ENCODE results near the gene PARD6A.

PARD6A gene

GRCh38 chr16:67697422-67698185 lies 36.8 kb downstream of the PARD6A start:
- 90% methylated on average over 3 of the region's 4 CpGs for WGBS (ENCODE audit: insufficient coverage)
- DNase-seq: no peak
- peaks cover 0 to 11% (median 3%) of the 10 kb centered on the region in 4 experiments for H3K36me3 ChIP-seq (ENCODE audit: control insufficient read depth in 4 of 4, insufficient read depth in 4 of 4, low read length in 3 of 4)
- H3K4me1 ChIP-seq (ENCODE audit: control extremely low read depth in 1 of 4, control insufficient read depth in 4 of 4, insufficient read depth in 4 of 4, low read length in 3 of 4): no peaks in the 10 kb centered on the region
- ChIA-PET POLR2A (no interaction called here), CTCF (interaction anchor here (0.6 to 1.5 kb wide), 3 partner anchors 28 to 119 kb away, joined by 3 read pairs; no protein-coding TSS in a partner anchor)
- peaks cover 0 to 11% (median 5%) of the 10 kb centered on the region in 5 experiments for H3K9me3 ChIP-seq (ENCODE audit: control extremely low read depth in 1 of 5, control insufficient read depth in 4 of 5, insufficient read depth in 2 of 5, low read depth in 1 of 5, low read length in 4 of 5)
- no peak overlapping the region for H3K4me3 ChIP-seq (ENCODE audit: control insufficient read depth in 1 of 7, extremely low read depth in 1 of 7, insufficient read depth in 4 of 7, low read depth in 2 of 7, low read length in 6 of 7)
- H3K27me3 ChIP-seq (replicated peaks in 2 of 5; ENCODE audit: control insufficient read depth in 4 of 5, insufficient read depth in 5 of 5, low read length in 4 of 5): no peaks in the 10 kb centered on the region
- no peak overlapping the region for H3K27ac ChIP-seq (ENCODE audit: insufficient read depth in 1 of 2, low read depth in 1 of 2, low read length in 2 of 2, poor library complexity in 1 of 2, severe bottlenecking in 2 of 2)

GRCh38 chr16:67699265-67699664 lies 38.5 kb downstream of the PARD6A start:
- no peak overlapping the region for H3K4me3 ChIP-seq (ENCODE audit: control insufficient read depth in 1 of 7, extremely low read depth in 1 of 7, insufficient read depth in 4 of 7, low read depth in 2 of 7, low read length in 6 of 7)
- no peaks in the 10 kb centered on the region for H3K27me3 ChIP-seq (replicated peaks in 2 of 5; ENCODE audit: control insufficient read depth in 4 of 5, insufficient read depth in 5 of 5, low read length in 4 of 5)
- ChIA-PET CTCF (no interaction called here), POLR2A (no interaction called here)
- 96% methylated on average over 6 of the region's 7 CpGs for WGBS (ENCODE audit: insufficient coverage)
- H3K4me1 ChIP-seq (ENCODE audit: control extremely low read depth in 1 of 4, control insufficient read depth in 4 of 4, insufficient read depth in 4 of 4, low read length in 3 of 4): no peaks in the 10 kb centered on the region
- DNase-seq: peak in 2 of 3 donors; percentile 27 to 33
- peaks cover 0 to 11% (median 5%) of the 10 kb centered on the region in 5 experiments for H3K9me3 ChIP-seq (ENCODE audit: control extremely low read depth in 1 of 5, control insufficient read depth in 4 of 5, insufficient read depth in 2 of 5, low read depth in 1 of 5, low read length in 4 of 5)
- H3K36me3 ChIP-seq (ENCODE audit: control insufficient read depth in 4 of 4, insufficient read depth in 4 of 4, low read length in 3 of 4): peaks cover 0 to 11% (median 3%) of the 10 kb centered on the region in 4 experiments
- H3K27ac ChIP-seq (ENCODE audit: insufficient read depth in 1 of 2, low read depth in 1 of 2, low read length in 2 of 2, poor library complexity in 1 of 2, severe bottlenecking in 2 of 2): no peak overlapping the region

GRCh38 chr16:67701420-67701819 lies 40.7 kb downstream of the PARD6A start:
- WGBS (ENCODE audit: insufficient coverage): 100% methylated on average over 1 of the region's 1 CpG
- no peak overlapping the region for H3K4me3 ChIP-seq (ENCODE audit: control insufficient read depth in 1 of 7, extremely low read depth in 1 of 7, insufficient read depth in 4 of 7, low read depth in 2 of 7, low read length in 6 of 7)
- CTCF ChIA-PET: no interaction called here
- H3K9me3 ChIP-seq (ENCODE audit: control extremely low read depth in 1 of 5, control insufficient read depth in 4 of 5, insufficient read depth in 2 of 5, low read depth in 1 of 5, low read length in 4 of 5): peaks cover 0 to 11% (median 5%) of the 10 kb centered on the region in 5 experiments
- no peaks in the 10 kb centered on the region for H3K4me1 ChIP-seq (ENCODE audit: control extremely low read depth in 1 of 4, control insufficient read depth in 4 of 4, insufficient read depth in 4 of 4, low read length in 3 of 4)
- H3K36me3 ChIP-seq (ENCODE audit: control insufficient read depth in 4 of 4, insufficient read depth in 4 of 4, low read length in 3 of 4): peaks cover 0 to 11% (median 3%) of the 10 kb centered on the region in 4 experiments
- no peak overlapping the region for H3K27ac ChIP-seq (ENCODE audit: insufficient read depth in 1 of 2, low read depth in 1 of 2, low read length in 2 of 2, poor library complexity in 1 of 2, severe bottlenecking in 2 of 2)
- no peaks in the 10 kb centered on the region for H3K27me3 ChIP-seq (replicated peaks in 2 of 5; ENCODE audit: control insufficient read depth in 4 of 5, insufficient read depth in 5 of 5, low read length in 4 of 5)
- POLR2A ChIA-PET: no interaction called here
- DNase-seq: no peak

GRCh38 chr16:67702130-67702529 lies 41.4 kb downstream of the PARD6A start:
- ChIA-PET POLR2A (no interaction called here), CTCF (no interaction called here)
- peaks cover 0 to 11% (median 3%) of the 10 kb centered on the region in 4 experiments for H3K36me3 ChIP-seq (ENCODE audit: control insufficient read depth in 4 of 4, insufficient read depth in 4 of 4, low read length in 3 of 4)
- no peaks in the 10 kb centered on the region for H3K4me1 ChIP-seq (ENCODE audit: control extremely low read depth in 1 of 4, control insufficient read depth in 4 of 4, insufficient read depth in 4 of 4, low read length in 3 of 4)
- H3K9me3 ChIP-seq (ENCODE audit: control extremely low read depth in 1 of 5, control insufficient read depth in 4 of 5, insufficient read depth in 2 of 5, low read depth in 1 of 5, low read length in 4 of 5): peaks cover 0 to 11% (median 5%) of the 10 kb centered on the region in 5 experiments
- WGBS (ENCODE audit: insufficient coverage): 97% methylated on average over 4 of the region's 4 CpGs
- no peak for DNase-seq
- no peak overlapping the region for H3K27ac ChIP-seq (ENCODE audit: insufficient read depth in 1 of 2, low read depth in 1 of 2, low read length in 2 of 2, poor library complexity in 1 of 2, severe bottlenecking in 2 of 2)
- H3K27me3 ChIP-seq (replicated peaks in 2 of 5; ENCODE audit: control insufficient read depth in 4 of 5, insufficient read depth in 5 of 5, low read length in 4 of 5): no peaks in the 10 kb centered on the region
- H3K4me3 ChIP-seq (ENCODE audit: control insufficient read depth in 1 of 7, extremely low read depth in 1 of 7, insufficient read depth in 4 of 7, low read depth in 2 of 7, low read length in 6 of 7): no peak overlapping the region

- WGBS (ENCODE audit: insufficient coverage): 71% methylated on average over 2 of the region's 2 CpGs
- DNase-seq: no peak
- Histone ChIP-seq H3K4me3 (ENCODE audit: control insufficient read depth in 1 of 7, extremely low read depth in 1 of 7, insufficient read depth in 4 of 7, low read depth in 2 of 7, low read length in 6 of 7) (no peak overlapping the region), H3K27ac (ENCODE audit: insufficient read depth in 1 of 2, low read depth in 1 of 2, low read length in 2 of 2, poor library complexity in 1 of 2, severe bottlenecking in 2 of 2) (no peak overlapping the region), H3K36me3 (ENCODE audit: control insufficient read depth in 4 of 4, insufficient read depth in 4 of 4, low read length in 3 of 4) (peaks cover 0 to 2% (median under 1%) of the 10 kb centered on the region in 4 experiments), H3K27me3 (replicated peaks in 2 of 5; ENCODE audit: control insufficient read depth in 4 of 5, insufficient read depth in 5 of 5, low read length in 4 of 5) (no peaks in the 10 kb centered on the region), H3K4me1 (ENCODE audit: control extremely low read depth in 1 of 4, control insufficient read depth in 4 of 4, insufficient read depth in 4 of 4, low read length in 3 of 4) (no peaks in the 10 kb centered on the region), H3K9me3 (ENCODE audit: control extremely low read depth in 1 of 5, control insufficient read depth in 4 of 5, insufficient read depth in 2 of 5, low read depth in 1 of 5, low read length in 4 of 5) (peaks cover 0 to 11% (median 5%) of the 10 kb centered on the region in 5 experiments)
- ChIA-PET CTCF (no interaction called here), POLR2A (no interaction called here)
Measured at GRCh38 chr16:67703626-67704025, 42.9 kb downstream of the PARD6A start.

- H3K9me3 ChIP-seq (ENCODE audit: control extremely low read depth in 1 of 5, control insufficient read depth in 4 of 5, insufficient read depth in 2 of 5, low read depth in 1 of 5, low read length in 4 of 5): peaks cover 0 to 7% (median 3%) of the 10 kb centered on the region in 5 experiments
- no peak overlapping the region for H3K27ac ChIP-seq (ENCODE audit: insufficient read depth in 1 of 2, low read depth in 1 of 2, low read length in 2 of 2, poor library complexity in 1 of 2, severe bottlenecking in 2 of 2)
- POLR2A ChIA-PET: no interaction called here
- no peaks in the 10 kb centered on the region for H3K36me3 ChIP-seq (ENCODE audit: control insufficient read depth in 4 of 4, insufficient read depth in 4 of 4, low read length in 3 of 4)
- DNase-seq: no peak
- no peaks in the 10 kb centered on the region for H3K4me1 ChIP-seq (ENCODE audit: control extremely low read depth in 1 of 4, control insufficient read depth in 4 of 4, insufficient read depth in 4 of 4, low read length in 3 of 4)
- WGBS (ENCODE audit: insufficient coverage): 100% methylated on average over 1 of the region's 5 CpGs
- no peak overlapping the region for H3K4me3 ChIP-seq (ENCODE audit: control insufficient read depth in 1 of 7, extremely low read depth in 1 of 7, insufficient read depth in 4 of 7, low read depth in 2 of 7, low read length in 6 of 7)
- no peaks in the 10 kb centered on the region for H3K27me3 ChIP-seq (replicated peaks in 2 of 5; ENCODE audit: control insufficient read depth in 4 of 5, insufficient read depth in 5 of 5, low read length in 4 of 5)
- CTCF ChIA-PET: interaction anchor here (0.9 kb wide), 1 partner anchor 31 kb away, joined by 3 read pairs; no protein-coding TSS in a partner anchor
Measured at GRCh38 chr16:67704110-67704509, 43.4 kb downstream of the PARD6A start.

- DNase-seq: no peak
- H3K36me3 ChIP-seq (ENCODE audit: control insufficient read depth in 4 of 4, insufficient read depth in 4 of 4, low read length in 3 of 4): no peaks in the 10 kb centered on the region
- no peak overlapping the region for H3K4me3 ChIP-seq (ENCODE audit: control insufficient read depth in 1 of 7, extremely low read depth in 1 of 7, insufficient read depth in 4 of 7, low read depth in 2 of 7, low read length in 6 of 7)
- CTCF ChIA-PET: no interaction called here
- H3K27ac ChIP-seq (ENCODE audit: insufficient read depth in 1 of 2, low read depth in 1 of 2, low read length in 2 of 2, poor library complexity in 1 of 2, severe bottlenecking in 2 of 2): no peak overlapping the region
- WGBS (ENCODE audit: insufficient coverage): no CpG with 5 or more reads among the region's 4 CpGs
- no peaks in the 10 kb centered on the region for H3K27me3 ChIP-seq (replicated peaks in 2 of 5; ENCODE audit: control insufficient read depth in 4 of 5, insufficient read depth in 5 of 5, low read length in 4 of 5)
- no peaks in the 10 kb centered on the region for H3K9me3 ChIP-seq (ENCODE audit: control extremely low read depth in 1 of 5, control insufficient read depth in 4 of 5, insufficient read depth in 2 of 5, low read depth in 1 of 5, low read length in 4 of 5)
- no peaks in the 10 kb centered on the region for H3K4me1 ChIP-seq (ENCODE audit: control extremely low read depth in 1 of 4, control insufficient read depth in 4 of 4, insufficient read depth in 4 of 4, low read length in 3 of 4)
- POLR2A ChIA-PET: no interaction called here
Measured at GRCh38 chr16:67707210-67707609, 46.5 kb downstream of the PARD6A start.
